ENCODE results near the gene TMC3.

The TMC3 gene

DNA sequence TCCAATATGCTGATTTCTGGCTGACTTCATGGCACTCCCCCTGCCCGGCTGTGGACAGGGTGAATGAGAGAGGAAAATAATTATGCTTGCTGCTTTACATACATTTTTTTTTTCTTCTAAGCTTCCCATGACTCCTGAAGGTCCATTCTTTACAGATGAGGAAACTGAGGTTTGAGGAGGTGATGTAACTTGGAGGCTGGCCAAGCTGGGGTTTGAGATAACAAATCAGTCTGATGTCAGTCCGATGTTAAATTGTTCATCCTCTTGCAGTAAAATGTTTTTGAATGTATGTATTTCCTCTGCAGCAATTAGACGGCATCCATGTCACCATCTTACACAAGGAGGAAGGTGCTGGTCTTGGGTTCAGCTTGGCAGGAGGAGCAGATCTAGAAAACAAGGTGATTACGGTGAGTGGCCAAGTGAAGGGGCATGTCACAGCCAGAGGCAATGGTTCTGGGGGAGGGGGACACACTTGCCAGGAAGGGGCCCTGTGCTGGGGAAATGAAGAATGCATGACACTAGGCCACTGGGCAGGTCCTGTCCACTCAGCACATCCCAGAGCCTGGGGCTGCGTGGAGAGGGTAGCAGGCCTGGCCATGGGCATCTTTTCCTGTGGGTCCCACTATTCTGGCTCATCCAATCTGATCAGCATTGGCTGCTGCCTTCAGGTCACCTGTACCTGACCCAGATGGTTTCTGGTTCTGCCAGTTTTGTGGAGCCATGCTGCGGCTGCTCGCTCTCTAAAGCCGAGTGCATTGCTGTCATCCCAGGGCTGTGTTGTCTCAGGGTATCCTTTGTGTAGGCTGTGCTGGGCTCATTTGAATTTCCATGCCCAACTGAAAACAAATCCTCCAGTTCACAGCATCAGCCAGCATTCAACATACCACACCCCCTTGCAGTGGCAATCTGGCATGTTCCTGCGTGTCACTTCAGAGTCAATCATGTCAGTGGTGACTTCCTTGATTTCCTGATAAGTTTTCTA is 70.5 kb downstream of the TMC3 start:
- Histone ChIP-seq H3K4me3 (no peak overlapping the region), H3K27ac (peak overlapping the region in 18 of 21 experiments; percentile 11 to 98 (median 59))

DNA sequence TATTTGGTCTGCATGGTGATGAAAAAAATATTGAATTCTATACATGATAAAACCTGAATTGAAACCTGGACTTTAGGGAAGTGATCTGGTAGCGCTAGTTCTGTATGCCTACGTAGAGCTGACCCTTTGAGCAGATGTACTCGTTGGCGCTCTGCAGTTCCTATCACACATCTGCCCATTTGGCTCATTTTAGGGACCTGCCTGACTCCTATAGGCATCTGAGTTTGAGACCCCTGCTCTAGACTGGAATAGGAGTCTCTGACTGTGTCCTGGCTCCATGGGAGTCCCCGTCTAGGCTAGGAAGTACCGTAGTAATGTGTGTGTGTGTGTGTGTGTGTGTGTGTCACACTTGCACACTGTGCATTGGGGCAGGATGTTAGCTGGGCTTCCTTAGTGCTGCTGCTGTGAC is 71.3 kb downstream of the TMC3 start:
- Histone ChIP-seq H3K4me3 (peak overlapping the region in 1 of 7 experiments; percentile 42), H3K27ac (peak overlapping the region in 16 of 21 experiments; percentile 3 to 98 (median 61))

DNA sequence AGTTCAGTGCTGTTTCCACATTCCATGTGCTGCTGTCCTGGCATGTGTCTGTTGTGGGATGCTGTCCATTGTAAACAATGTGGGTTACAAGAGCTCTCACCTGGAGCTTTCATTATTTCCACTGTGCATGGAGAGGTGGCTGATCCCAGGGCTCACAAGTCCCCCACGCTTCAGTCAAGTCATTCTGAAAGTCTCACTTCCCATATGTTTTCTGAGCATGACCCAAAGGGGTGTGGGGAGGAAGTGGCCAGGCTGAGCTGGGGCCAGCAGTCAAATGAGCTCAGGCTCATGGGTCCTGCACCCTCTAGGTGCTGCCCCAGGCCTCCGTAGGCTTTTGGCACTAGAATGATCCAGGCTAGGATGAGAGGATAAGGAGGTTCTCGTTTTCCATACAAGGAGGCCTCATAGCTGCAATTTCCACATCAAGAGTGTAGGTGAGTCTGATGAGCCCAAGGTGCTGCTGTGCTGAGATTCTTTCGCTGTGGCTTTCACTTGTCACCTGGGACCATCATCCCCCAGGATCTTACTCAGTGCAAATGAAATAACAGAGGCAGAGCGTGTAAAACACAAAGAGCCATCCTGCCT is 72.1 kb downstream of the TMC3 start:
- peak overlapping the region in 2 of 7 experiments; percentile 0 to 42 for H3K4me3 ChIP-seq
- peak overlapping the region in 17 of 21 experiments; percentile 1 to 98 (median 51) for H3K27ac ChIP-seq

DNA sequence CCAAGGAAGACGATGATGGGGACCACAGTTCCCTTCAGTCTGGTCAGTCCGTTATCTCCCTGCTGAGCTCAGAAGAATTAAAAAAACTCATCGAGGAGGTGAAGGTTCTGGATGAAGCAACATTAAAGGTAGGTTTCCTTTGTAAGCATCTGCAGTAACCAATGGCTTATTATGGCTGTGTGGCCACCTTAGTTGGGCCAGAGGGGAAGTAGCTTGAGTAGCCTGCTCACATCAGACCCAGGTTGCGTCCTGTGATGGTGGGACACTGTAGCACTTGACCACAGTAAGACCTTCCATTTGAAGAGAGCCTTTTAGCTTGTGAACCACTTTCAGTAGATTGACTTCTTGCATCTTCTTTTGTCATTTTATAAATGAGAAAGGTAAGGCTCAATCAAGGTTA is 72.6 kb downstream of the TMC3 start:
- H3K4me3 ChIP-seq, result peak overlapping the region in 6 of 7 experiments; percentile 19 to 42 (median 36)
- H3K27ac ChIP-seq, result peak overlapping the region in 11 of 21 experiments; percentile 1 to 98 (median 60)

DNA sequence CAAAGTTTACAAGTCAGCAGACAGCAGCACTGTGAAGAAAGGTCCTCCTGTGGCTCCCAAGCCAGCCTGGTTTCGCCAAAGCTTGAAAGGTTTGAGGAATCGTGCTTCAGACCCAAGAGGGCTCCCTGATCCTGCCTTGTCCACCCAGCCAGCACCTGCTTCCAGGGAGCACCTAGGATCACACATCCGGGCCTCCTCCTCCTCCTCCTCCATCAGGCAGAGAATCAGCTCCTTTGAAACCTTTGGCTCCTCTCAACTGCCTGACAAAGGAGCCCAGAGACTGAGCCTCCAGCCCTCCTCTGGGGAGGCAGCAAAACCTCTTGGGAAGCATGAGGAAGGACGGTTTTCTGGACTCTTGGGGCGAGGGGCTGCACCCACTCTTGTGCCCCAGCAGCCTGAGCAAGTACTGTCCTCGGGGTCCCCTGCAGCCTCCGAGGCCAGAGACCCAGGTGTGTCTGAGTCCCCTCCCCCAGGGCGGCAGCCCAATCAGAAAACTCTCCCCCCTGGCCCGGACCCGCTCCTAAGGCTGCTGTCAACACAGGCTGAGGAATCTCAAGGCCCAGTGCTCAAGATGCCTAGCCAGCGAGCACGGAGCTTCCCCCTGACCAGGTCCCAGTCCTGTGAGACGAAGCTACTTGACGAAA is 74.3 kb downstream of the TMC3 start:
- peak overlapping the region in 19 of 21 experiments; percentile 27 to 98 (median 78) for H3K27ac ChIP-seq

DNA sequence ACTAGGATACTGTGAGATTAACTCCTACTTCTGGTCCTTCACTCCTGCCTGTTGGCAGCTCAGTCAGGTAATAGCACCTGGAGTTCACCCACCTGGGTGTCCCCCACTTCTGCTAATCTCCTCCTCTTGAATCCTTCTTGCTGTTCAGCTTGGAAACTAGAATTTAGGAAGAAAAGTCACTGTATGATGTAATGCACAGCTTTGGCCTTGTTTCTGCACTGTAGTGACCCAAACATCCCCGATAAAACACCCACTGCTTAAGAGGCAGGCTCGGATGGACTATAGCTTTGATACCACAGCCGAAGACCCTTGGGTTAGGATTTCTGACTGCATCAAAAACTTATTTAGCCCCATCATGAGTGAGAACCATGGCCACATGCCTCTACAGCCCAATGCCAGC is 74.9 kb downstream of the TMC3 start:
- H3K27ac ChIP-seq, result peak overlapping the region in 20 of 21 experiments; percentile 16 to 98 (median 80)
- H3K4me3 ChIP-seq, result peak overlapping the region; percentile 19 to 42 (median 36)

More for the DNA sequence above, 74.3 kb downstream of the TMC3 start:
- peak overlapping the region; percentile 19 to 42 (median 36) for H3K4me3 ChIP-seq

DNA sequence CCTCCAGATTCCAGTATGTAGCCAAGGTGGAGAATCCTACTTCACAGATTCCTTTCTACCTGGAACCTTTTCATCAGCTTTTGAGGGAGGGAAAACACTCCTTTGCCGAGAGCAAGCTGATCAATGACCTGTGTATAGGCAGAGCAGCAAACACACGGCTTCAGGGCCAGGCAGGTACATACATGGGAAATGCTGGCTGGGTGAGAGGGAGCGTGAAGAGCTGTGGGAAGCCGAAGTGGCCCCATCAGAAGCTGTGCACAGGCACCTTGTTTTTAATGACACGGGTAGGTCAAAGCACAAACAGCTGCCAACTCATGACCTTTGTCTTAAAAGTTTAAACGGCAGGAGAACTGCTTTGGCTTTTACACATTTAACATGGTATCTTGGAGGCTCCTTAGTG is 75.4 kb downstream of the TMC3 start:
- Histone ChIP-seq H3K4me3 (peak overlapping the region; percentile 19 to 42 (median 36)), H3K27ac (peak overlapping the region in 20 of 21 experiments; percentile 16 to 98 (median 80))

DNA sequence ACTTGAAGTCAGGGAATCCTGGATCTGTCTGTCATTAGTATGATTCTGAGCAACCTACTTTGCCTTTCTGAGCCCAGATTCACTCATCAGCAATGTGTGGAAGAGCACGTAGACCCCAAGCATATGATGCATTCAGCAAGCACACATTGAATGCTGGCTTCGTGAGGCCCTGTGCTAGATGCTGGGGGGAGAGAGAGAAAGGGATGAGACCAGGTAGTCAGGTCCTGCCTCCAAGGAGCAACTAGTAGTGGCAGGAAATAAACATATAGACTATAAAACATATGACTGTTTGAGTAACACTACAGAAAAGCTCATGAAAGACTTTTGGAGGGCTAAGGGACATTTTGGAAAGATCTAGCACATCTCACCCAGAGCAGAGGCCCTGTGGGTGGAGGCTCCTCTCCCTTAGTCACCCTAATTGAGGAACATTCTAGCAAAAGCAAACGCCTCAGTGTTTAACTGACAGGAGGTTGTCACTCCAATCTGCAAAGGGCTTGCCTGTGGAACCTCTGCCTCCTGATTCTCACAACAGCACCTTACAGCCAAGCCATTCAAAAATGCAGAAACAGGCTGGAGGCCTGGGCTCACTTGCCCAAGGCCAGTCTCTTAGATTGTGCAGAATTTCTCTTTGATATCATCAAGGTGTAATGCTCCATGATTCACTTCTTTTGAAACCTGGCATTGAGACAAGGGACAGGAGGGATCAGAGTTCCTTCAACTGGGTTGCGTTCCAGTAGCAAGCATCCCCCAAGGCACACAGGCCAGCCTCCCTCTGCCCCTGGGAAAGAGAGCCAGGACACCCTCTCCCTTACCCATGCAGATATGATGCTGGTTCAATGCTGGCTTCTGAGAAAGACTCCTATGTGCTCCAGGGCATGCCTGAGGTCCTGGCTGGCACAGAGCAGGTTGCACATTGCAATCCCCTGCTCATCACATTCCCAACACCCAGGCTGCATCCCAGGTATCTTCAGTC is 76.1 kb downstream of the TMC3 start:
- Histone ChIP-seq H3K4me3 (peak overlapping the region; percentile 19 to 42 (median 36)), H3K27ac (peak overlapping the region in 20 of 21 experiments; percentile 9 to 98 (median 81))

DNA sequence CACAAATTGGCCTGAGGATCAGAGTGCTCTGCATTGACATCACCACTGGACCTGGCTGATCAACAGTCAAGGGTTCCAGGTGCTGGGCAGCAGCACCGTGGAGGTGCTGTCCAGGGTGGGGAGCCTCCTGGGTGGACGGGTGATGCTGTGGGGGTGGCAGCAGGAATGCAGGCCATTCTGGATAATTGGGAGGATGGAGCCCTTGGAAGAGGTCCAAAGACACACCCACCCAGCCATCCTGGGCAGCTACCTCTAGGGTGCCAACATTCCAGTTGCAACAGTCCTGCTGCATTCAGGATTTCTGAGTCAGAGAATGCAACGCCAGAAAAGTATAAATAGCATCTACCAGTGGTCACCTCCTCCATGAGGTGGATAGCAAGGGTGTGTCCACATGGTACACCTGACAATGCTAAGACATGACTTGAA is 76.9 kb downstream of the TMC3 start:
- Histone ChIP-seq H3K4me3 (peak overlapping the region; percentile 19 to 42 (median 36)), H3K27ac (peak overlapping the region in 20 of 21 experiments; percentile 16 to 98 (median 81))

DNA sequence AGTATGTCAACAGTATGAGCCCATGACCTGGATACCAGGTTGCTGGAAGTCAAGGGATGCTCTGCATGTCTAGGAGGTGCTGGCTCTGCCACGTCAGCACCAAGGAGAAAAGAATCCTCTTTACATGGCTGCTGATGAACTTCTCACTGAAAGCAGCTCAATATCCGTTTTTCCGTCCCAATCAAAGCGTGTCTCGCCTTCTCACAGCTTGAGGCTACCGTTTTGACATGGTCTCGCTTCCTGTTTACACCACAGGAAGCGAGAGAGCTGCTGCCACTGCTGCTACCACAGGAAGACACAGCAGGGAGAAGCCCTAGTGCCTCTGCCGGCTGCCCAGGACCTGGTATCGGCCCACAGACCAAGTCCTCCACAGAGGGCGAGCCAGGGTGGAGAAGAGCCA is 77.3 kb downstream of the TMC3 start:
- Histone ChIP-seq H3K27ac (peak overlapping the region in 20 of 21 experiments; percentile 16 to 98 (median 81)), H3K4me3 (peak overlapping the region; percentile 19 to 42 (median 36))

DNA sequence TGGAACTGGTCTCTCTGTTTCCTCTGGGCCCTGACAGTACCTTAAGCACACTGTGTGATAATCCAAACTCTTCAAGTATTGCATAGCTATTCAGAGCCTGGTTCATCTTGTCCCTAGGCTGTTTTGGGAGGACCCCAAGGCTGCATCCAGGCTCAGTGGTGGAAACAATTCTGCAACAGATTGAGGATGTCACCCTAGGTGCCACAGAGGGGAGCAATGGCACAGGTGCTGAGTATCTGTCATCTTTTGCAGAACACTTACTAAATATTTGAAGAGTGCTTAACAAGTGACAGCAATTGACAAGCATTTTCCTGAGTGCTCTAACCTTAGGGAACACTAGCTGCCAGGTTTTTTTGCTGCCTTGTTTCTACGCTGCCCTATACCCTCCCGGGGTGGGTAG is 77.8 kb downstream of the TMC3 start:
- Histone ChIP-seq H3K27ac (peak overlapping the region in 20 of 21 experiments; percentile 16 to 98 (median 81)), H3K4me3 (peak overlapping the region in 3 of 7 experiments; percentile 19 to 42 (median 36))

DNA sequence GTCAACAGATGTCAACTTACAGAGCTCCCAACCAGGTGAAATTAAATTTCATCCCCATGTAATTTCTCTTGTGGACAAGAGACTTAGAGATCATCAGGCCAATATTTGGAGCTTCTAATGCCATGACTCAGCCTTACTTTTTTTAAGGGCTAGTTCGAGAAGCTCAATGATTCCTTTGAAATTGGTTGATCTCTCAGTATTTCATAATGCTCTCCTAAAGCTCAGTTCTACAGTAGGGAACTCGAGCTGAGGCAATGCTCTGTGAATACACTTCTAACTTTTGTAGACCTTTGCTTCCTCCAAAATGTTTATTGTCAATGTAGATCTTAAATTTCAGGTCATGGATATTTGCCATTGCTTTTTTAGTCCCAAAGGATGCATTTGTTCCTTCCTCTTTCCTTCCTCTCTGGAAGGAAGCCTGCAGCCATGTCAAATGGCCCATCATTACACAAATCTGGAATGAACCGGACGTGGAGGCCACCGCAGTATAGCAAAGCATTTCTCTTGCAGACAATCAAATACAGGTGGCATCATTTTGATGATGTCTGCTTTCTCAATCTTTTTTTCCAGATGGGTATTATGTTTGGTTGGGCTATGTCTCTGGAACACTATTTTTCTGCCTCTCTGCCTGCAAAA is 78.4 kb downstream of the TMC3 start:
- H3K27ac ChIP-seq, result peak overlapping the region in 18 of 21 experiments; percentile 16 to 98 (median 82)

DNA sequence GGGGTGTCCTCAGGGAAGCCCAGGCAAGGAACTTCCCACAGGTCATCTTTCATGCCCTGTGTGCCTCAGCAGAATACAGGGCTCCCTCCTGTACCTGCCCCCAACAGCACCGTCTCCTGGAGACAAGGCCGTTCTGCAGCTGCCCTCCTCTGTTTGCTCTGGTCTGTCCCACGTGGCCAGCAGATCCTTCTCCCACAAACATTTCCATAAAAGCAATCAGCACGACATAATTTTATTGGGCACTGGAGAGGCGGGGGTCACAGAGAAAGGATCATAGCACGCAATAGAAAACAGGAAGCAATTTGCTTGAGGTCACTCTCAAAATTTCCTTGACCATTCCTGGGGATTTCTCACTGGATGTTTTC is 79.5 kb downstream of the TMC3 start:
- H3K27ac ChIP-seq, result peak overlapping the region in 20 of 21 experiments; percentile 5 to 98 (median 68)
- H3K4me3 ChIP-seq, result peak overlapping the region in 1 of 7 experiments; percentile 6

More for the DNA sequence above, 78.4 kb downstream of the TMC3 start:
- no peak overlapping the region for H3K4me3 ChIP-seq

DNA sequence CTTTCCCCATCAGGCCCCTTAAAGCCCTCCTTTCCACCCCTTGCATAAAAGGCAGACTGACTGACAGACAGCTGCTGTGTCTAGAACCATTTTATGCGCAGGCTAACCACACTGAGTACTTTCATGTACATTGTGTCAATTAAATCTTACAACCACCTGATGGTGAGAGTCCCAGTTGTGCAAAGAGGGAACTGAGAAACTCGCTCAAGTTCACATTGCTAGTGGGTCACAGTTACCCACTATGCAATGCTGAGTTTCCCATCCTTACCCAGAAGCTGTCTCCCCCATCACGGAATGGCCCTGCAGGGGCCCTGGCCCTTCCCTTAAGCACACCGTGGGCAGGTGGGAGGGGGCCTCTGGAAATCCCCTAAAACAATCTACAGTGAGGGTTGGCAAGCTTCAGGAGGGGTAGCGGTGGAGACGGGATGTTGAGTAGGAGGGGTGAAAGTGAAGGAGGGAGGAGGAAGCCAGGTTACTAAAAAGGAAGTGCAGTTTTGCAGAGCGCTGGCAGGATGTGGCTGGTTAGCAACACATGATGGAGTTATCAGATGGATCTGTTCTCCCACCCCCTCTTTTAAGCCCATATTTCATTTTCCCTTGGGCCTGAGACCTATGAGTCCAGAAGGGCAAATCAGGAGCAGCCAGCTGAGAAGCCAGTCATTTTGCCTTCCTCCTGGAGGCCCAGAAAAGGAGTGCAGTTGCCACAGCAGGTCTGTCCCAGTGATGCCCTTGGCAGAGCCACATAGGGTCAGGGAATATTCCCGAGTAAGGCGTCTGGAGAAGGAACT is 80.1 kb downstream of the TMC3 start:
- Histone ChIP-seq H3K4me3 (peak overlapping the region in 1 of 7 experiments; percentile 6), H3K27ac (peak overlapping the region in 20 of 21 experiments; percentile 5 to 98 (median 68))

DNA sequence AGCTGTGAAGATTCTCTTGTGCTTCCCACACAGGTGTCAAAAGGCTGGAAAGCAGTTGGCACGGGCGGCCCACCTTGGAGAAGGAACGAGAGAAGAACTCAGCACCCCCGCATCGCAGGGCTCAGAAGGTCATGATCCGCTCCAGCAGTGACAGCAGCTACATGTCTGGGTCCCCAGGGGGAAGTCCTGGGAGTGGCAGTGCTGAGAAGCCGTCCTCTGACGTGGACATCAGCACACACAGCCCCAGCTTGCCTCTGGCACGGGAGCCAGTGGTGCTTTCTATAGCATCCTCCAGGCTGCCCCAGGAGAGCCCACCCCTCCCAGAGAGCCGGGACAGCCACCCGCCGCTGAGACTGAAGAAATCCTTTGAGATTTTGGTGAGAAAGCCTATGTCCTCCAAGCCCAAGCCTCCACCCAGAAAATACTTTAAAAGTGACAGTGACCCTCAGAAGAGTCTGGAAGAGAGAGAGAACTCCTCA is 81.5 kb downstream of the TMC3 start:
- peak overlapping the region in 17 of 21 experiments; percentile 2 to 98 (median 78) for H3K27ac ChIP-seq
- no peak overlapping the region for H3K4me3 ChIP-seq

DNA sequence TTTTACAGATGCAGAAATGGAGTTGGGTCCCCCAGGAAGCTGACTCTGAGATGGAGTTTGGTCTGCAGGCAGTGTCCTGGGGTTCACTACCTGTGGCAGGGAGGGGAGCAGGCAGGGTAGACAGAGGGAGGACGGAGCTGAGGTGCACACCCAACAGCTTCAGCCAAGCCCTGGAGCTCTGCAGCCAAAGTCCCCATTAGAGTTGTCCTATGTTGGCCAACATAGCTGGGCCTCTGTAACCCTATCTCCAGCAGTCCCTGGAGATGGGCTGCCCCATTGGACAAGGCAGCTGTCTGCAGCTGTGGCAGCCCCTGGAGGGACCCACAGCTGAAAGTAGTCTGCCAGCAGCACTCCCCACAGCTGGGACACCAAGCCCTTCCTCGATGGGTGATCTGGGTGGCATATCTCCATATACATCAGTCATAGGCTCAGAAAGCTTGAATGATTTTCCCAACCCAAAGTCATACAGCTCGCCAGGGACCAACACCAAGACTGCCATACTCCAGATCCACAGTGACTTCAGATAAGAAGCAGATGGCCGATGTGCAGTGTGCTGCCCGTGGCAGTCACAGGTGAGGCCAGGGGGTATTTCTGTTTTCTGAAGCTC is 82.0 kb downstream of the TMC3 start:
- H3K27ac ChIP-seq, result peak overlapping the region in 17 of 21 experiments; percentile 2 to 98 (median 78)

DNA sequence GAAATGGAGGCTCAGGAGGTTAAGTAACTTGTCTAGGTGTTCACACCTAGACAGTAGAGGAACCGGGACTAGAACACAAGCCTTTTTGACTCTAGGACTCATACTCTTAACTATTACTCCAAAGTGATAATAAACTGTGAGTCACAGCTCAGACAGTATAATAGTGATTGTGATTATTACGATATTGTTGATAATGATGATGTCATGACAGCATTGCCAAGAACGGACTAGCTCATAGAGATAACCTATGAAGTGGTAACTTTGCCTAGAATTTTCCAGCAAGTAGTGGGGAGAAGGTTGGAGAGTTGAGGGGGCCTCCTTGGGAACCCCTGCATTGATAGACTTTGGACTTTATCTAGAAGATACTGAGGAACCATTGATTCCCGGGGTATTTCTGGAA is 84.1 kb downstream of the TMC3 start:
- H3K4me3 ChIP-seq, result no peak overlapping the region
- no peak overlapping the region for H3K27ac ChIP-seq

More for the DNA sequence above, 82.0 kb downstream of the TMC3 start:
- no peak overlapping the region for H3K4me3 ChIP-seq

Measured in skin epidermis (tissue), 12 donors.